IMR-90 (cell line): ENCODE results near the gene ZNF512B. TPM values are rescaled to one million over a fixed set of nuclear protein-coding genes. Genes with fewer than 3 reads are reported as not detected.

Experiments
- ATAC-seq: fragments of 200-7000 bp; cut with Tn5 transposase; 2 replicates; pipeline ENCODE4 v1.9.1; 2020; ENCODE audit warnings: low read depth, mild to moderate bottlenecking, moderate library complexity
- BruUV-seq: library from RNA; stranded (reverse); fragments of 400-500 nt; replicated peaks from 2 replicates; lab custom pipeline; 2021; lab: Mats Ljungman, UMichigan
- CTCF ChIA-PET: fragments of 300-600 bp; formaldehyde crosslinking; extraction: SDS; loops from one replicate; lab custom pipeline; 2021; ENCODE audit warnings: antibody characterized with exemption; lab: Yijun Ruan, JAX
- POLR2A ChIA-PET: fragments of 300-600 bp; sonication (Branson Sonifier 250); formaldehyde crosslinking; loops from one replicate; lab custom pipeline; 2022; ENCODE audit warnings: antibody characterized with exemption; ENCODE audit not compliant: unreplicated experiment; lab: Charles Lee
- DNase-seq: peaks from one replicate; pipeline ENCODE4 v3.0.0; 2013
- H2AFZ ChIP-seq: replicated peaks from 2 replicates; pipeline ENCODE3; 2013; ENCODE audit warnings: low read length, mild to moderate bottlenecking; ENCODE audit not compliant: poor library complexity
- H2AK5ac ChIP-seq: 2 replicates; pipeline ENCODE4 v1.6.1; 2013; ENCODE audit warnings: low read depth, low read length, inconsistent platforms
- H2AK9ac ChIP-seq: replicated peaks from 2 replicates; pipeline ENCODE3; 2013; ENCODE audit warnings: mild to moderate bottlenecking, low read depth, low read length, moderate library complexity; ENCODE audit not compliant: poor library complexity
- H2BK120ac ChIP-seq: 2 replicates; pipeline ENCODE4 v1.6.1; 2013; ENCODE audit warnings: low read depth, low read length, inconsistent platforms
- H2BK15ac ChIP-seq: 3 replicates; pipeline ENCODE4 v1.6.1; 2013; ENCODE audit warnings: low read depth, low read length, inconsistent platforms
- H2BK20ac ChIP-seq: 2 replicates; pipeline ENCODE4 v1.6.1; 2013; ENCODE audit warnings: low read depth, mild to moderate bottlenecking, inconsistent platforms, low read length, moderate library complexity
- H2BK5ac ChIP-seq: 2 replicates; pipeline ENCODE4 v1.6.1; 2013; ENCODE audit warnings: mild to moderate bottlenecking, low read depth, low read length, inconsistent platforms; ENCODE audit not compliant: poor library complexity, severe bottlenecking
- H3K14ac ChIP-seq: replicated peaks from 2 replicates; pipeline ENCODE4 v1.6.1; 2013; ENCODE audit warnings: low read depth, low read length, inconsistent platforms
- H3K18ac ChIP-seq: 2 replicates; pipeline ENCODE4 v1.6.1; 2013; ENCODE audit warnings: low read depth, low read length, control low read depth
- H3K23ac ChIP-seq: 2 replicates; pipeline ENCODE4 v1.6.1; 2013; ENCODE audit warnings: low read depth, low read length, inconsistent platforms
- H3K27ac ChIP-seq: 2 replicates; pipeline ENCODE4 v1.5.1; 2013; ENCODE audit warnings: mild to moderate bottlenecking, control low read depth, low read length; ENCODE audit not compliant: insufficient read depth
- H3K27me3 ChIP-seq: 2 replicates; pipeline ENCODE4 v1.6.1; 2013; ENCODE audit warnings: low read length; ENCODE audit not compliant: control insufficient read depth, insufficient read depth
- H3K36me3 ChIP-seq: 2 replicates; pipeline ENCODE4 v1.6.1; 2013; ENCODE audit warnings: low read length, mixed read lengths; ENCODE audit not compliant: control insufficient read depth, insufficient read depth
- H3K4ac ChIP-seq: 2 replicates; pipeline ENCODE4 v1.6.1; 2013; ENCODE audit warnings: low read depth, low read length, inconsistent platforms
- H3K4me1 ChIP-seq: 2 replicates; pipeline ENCODE4 v1.6.1; 2013; ENCODE audit warnings: low read length, mixed read lengths; ENCODE audit not compliant: control insufficient read depth, insufficient read depth
- H3K4me2 ChIP-seq: 2 replicates; pipeline ENCODE4 v1.6.1; 2013; ENCODE audit warnings: low read depth, mild to moderate bottlenecking, control low read depth, low read length, moderate library complexity
- H3K4me3 ChIP-seq: 2 replicates; pipeline ENCODE4 v1.5.1; 2013; ENCODE audit warnings: low read depth, mild to moderate bottlenecking, control low read depth, low read length, moderate library complexity; ENCODE audit not compliant: insufficient read depth
- H3K56ac ChIP-seq: 2 replicates; pipeline ENCODE4 v1.6.1; 2013; ENCODE audit warnings: low read length, inconsistent platforms; ENCODE audit not compliant: insufficient read depth; ENCODE audit errors: extremely low read depth
- H3K79me1 ChIP-seq, 2 experiments: 2 replicates each; pipeline ENCODE4 v1.6.1; 2013; ENCODE audit warnings: low read length in 2 of 2, inconsistent platforms in 1 of 2, low read depth in 1 of 2
- H3K9ac ChIP-seq: 2 replicates; pipeline ENCODE4 v1.6.1; 2013; ENCODE audit warnings: low read depth, low read length, control low read depth
- H3K9me1 ChIP-seq: 2 replicates; pipeline ENCODE4 v1.6.1; 2013; ENCODE audit warnings: low read length, inconsistent platforms; ENCODE audit not compliant: insufficient read depth
- H3K9me3 ChIP-seq: 2 replicates; pipeline ENCODE4 v1.6.1; 2013; ENCODE audit warnings: low read length; ENCODE audit not compliant: control insufficient read depth, insufficient read depth
- H4K20me1 ChIP-seq: 2 replicates; pipeline ENCODE4 v1.6.1; 2013; ENCODE audit warnings: low read length, inconsistent platforms; ENCODE audit not compliant: insufficient read depth
- H4K5ac ChIP-seq: 2 replicates; pipeline ENCODE4 v1.6.1; 2013; ENCODE audit warnings: mild to moderate bottlenecking, low read depth, low read length, control low read depth
- H4K8ac ChIP-seq, 2 experiments: 2 replicates each; pipeline ENCODE4 v1.6.1; 2013; ENCODE audit warnings: low read depth in 2 of 2, low read length in 2 of 2, control low read depth in 1 of 2, inconsistent platforms in 1 of 2
- H4K91ac ChIP-seq: 2 replicates; pipeline ENCODE4 v1.6.1; 2013; ENCODE audit warnings: low read depth, low read length, inconsistent platforms; ENCODE audit not compliant: insufficient read depth
- CEBPB ChIP-seq: IDR thresholded peaks from 2 replicates; pipeline ENCODE4 v1.6.1; 2012; ENCODE audit warnings: low read depth, low read length, improper control_type of control experiment
- CHD1 ChIP-seq: IDR thresholded peaks from 2 replicates; pipeline ENCODE4 v1.6.1; 2012; ENCODE audit warnings: low read depth, low read length, improper control_type of control experiment
- FOS ChIP-seq: fragments of 150-350 bp; IDR thresholded peaks from 2 replicates; pipeline ENCODE4 v1.6.1; 2016; ENCODE audit warnings: low read depth, low read length
- MAZ ChIP-seq: IDR thresholded peaks from 2 replicates; pipeline ENCODE4 v1.6.1; 2012; ENCODE audit warnings: low read depth, mild to moderate bottlenecking, low read length, improper control_type of control experiment, moderate library complexity, borderline replicate concordance
- MXI1 ChIP-seq: IDR thresholded peaks from 2 replicates; pipeline ENCODE4 v1.6.1; 2012; ENCODE audit warnings: low read depth, mild to moderate bottlenecking, low read length, moderate library complexity, borderline replicate concordance
- NFE2L2 ChIP-seq: fragments of 150-350 bp; IDR thresholded peaks from 2 replicates; pipeline ENCODE4 v1.6.1; 2016; ENCODE audit warnings: low read depth, mild to moderate bottlenecking, low read length
- POLR2A ChIP-seq: IDR thresholded peaks from 2 replicates; pipeline ENCODE4 v1.6.1; 2012; ENCODE audit warnings: mild to moderate bottlenecking, low read depth, low read length
- RAD21 ChIP-seq: IDR thresholded peaks from 2 replicates; pipeline ENCODE4 v1.6.1; 2012; ENCODE audit warnings: low read length, improper control_type of control experiment
- RCOR1 ChIP-seq: IDR thresholded peaks from 2 replicates; pipeline ENCODE4 v1.6.1; 2012; ENCODE audit warnings: mild to moderate bottlenecking, low read length, improper control_type of control experiment; ENCODE audit not compliant: insufficient replicate concordance
- RFX5 ChIP-seq: IDR thresholded peaks from 2 replicates; pipeline ENCODE4 v1.8.0; 2012; ENCODE audit warnings: low read depth, mild to moderate bottlenecking, low read length, moderate library complexity
- SMC3 ChIP-seq: fragments of 150-350 bp; IDR thresholded peaks from 2 replicates; pipeline ENCODE4 v1.6.1; 2016; ENCODE audit warnings: low read depth, mild to moderate bottlenecking, antibody characterized with exemption, low read length, moderate library complexity
- WGBS, 2 experiments: methylation state at CpG; one replicate each; pipeline versions ENCODE4 v1.1.5 to v1.1.7; 2013; ENCODE audit warnings: missing lambda C conversion rate in 2 of 2; ENCODE audit not compliant: insufficient read length in 1 of 2; ENCODE audit errors: extremely low coverage in 2 of 2; 5-methylcytosine and 5-hydroxymethylcytosine counted together
- dilution Hi-C: fragments of 300-500 bp; cut with HindIII; formaldehyde crosslinking; loops from one replicate; pipeline ENCODE4 v1.14.3; 2018; ENCODE audit warnings: low sequenced_read_pairs; ENCODE audit not compliant: unreplicated experiment
- in situ Hi-C: fragments of 300-500 bp; cut with MboI; formaldehyde crosslinking; loops from 3 replicates; pipeline ENCODE4 v1.14.3; 2019; ENCODE audit warnings: low sequenced_read_pairs, inconsistent platforms, mixed read lengths
- intact Hi-C: fragments of 100-400 bp; cut with micrococcal nuclease; formaldehyde crosslinking; loops from 2 replicates; pipeline ENCODE4 v1.10.0; 2022
- polyA plus RNA-seq, 3 experiments: library from polyadenylated mRNA; depleted of rRNA; stranded (reverse); fragments of >200 nt; gene quantifications; 2 replicates each; pipeline ENCODE4 v1.2.3, GENCODE V29; 2012; ENCODE audit warnings: low replicate concordance in 1 of 3
- total RNA-seq: library from RNA; depleted of rRNA; stranded (reverse); fragments of >200 nt; gene quantifications from 2 replicates; pipeline ENCODE4 v1.2.3, GENCODE V29; 2012
- TF ChIP-seq, protein P1 (sequence below): fragments of 150-350 bp; IDR thresholded peaks from 2 replicates; pipeline ENCODE4 v1.6.1; 2017; ENCODE audit warnings: mild to moderate bottlenecking, antibody characterized with exemption, low read length, low read depth
- TF ChIP-seq, protein P2 (sequence below): fragments of 150-350 bp; IDR thresholded peaks from 2 replicates; pipeline ENCODE4 v1.6.1; 2016; ENCODE audit warnings: low read depth, mild to moderate bottlenecking, low read length, moderate library complexity, borderline replicate concordance
- TF ChIP-seq, protein P3 (sequence below): conservative IDR thresholded peaks from 2 replicates; pipeline ENCODE4 v1.5.1; 2012; ENCODE audit warnings: mild to moderate bottlenecking, low read depth, low read length, improper control_type of control experiment

ZNF512B gene
- total and polyA plus RNA-seq, 2 of the 4 experiments (the other 2 are of a cell fraction), result 6.5 to 15.6 TPM

DNA sequence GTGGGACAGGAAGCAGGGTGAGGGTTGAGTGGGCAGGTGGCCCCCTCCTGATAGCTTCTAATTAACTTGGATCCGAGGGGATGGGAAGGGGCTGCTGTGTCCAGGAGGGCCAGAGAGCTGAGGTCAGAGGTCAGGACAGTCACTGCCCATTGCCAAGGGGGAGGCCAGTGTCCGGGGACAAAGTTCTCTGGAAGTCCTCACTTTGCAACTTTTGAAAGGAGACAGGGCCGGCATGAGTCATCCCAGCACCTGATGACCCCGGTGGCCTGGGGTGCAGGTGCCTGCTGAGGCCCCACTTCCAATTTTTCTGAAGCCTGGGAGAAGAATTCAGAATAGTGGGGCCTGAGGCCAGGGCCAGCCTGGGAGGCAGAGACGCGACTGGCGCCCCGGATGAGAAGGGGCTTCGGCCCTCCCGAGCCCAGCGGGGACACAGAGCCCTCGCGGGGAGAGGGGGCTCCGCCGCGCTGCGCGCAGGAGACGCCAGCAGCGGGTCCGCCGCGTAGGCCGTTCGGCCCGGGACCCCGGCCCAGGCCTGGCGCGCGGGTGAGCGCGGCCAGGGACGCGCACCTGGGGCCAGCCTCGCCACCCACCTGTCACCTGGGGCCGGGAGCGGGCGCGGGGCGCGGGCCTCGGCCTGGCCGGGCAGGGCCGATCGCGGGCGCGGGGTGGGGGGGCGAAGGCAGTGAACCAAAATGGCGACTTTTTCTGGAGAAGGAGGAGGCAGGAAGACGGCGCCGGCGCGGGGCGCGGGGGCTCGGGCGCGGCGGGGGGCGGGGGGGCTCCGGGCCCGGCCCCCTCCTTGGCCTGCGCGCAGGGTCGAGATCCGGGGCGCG is 586 bp downstream of the ZNF512B start:
- peak overlapping the region; percentile 59 for H3K9ac ChIP-seq
- peak overlapping the region; percentile 47 to 64; a peak in 3 of 4 replicates for H4K8ac ChIP-seq
- H3K27ac ChIP-seq, result peak overlapping the region; percentile 18
- DNase-seq, result no peak
- H2AFZ ChIP-seq, result peak overlapping the region; percentile 88
- H3K27me3 ChIP-seq, result no peaks in the 10 kb centered on the region
- peak overlapping the region; percentile 77 for H3K4ac ChIP-seq
- BruUV-seq, result no TSS peak
- peak overlapping the region; percentile 80; the same call in 1 of the 2 replicates for H3K23ac ChIP-seq
- peak overlapping the region; percentile 85 for H3K14ac ChIP-seq
- ChIA-PET POLR2A (no interaction called here), CTCF (no interaction called here)
- no peak overlapping the region for H2BK5ac ChIP-seq
- H3K56ac ChIP-seq, result peak overlapping the region; percentile 72
- H3K4me1 ChIP-seq, result peaks cover 9% of the 10 kb centered on the region
- intact Hi-C loops, result no loop called here
- no peaks in the 10 kb centered on the region for H3K9me3 ChIP-seq
- WGBS, 2 experiments, result 3% methylated on average over 8 of the region's 70 CpGs; no CpG with 5 or more reads in 1 of the 2 experiments
- peak overlapping the region; percentile 1; the same call in 1 of the 2 replicates for H4K5ac ChIP-seq
- peak overlapping the region; percentile 92 for H3K4me3 ChIP-seq
- H3K79me1 ChIP-seq, result peaks cover 12 to 25% of the 10 kb centered on the region in 2 experiments; a peak in 3 of 4 replicates
- in situ Hi-C loops, result no loop called here
- peaks cover 23% of the 10 kb centered on the region for H3K36me3 ChIP-seq
- H4K20me1 ChIP-seq, result no peaks in the 10 kb centered on the region
- ATAC-seq, result peak; percentile 6
- 0 out of 2 replicates have a peak overlapping the region, but pooled peaks have one; percentile 8 for H2BK120ac ChIP-seq
- peak overlapping the region; percentile 99 for H2AK9ac ChIP-seq
- no peak overlapping the region for H2BK20ac ChIP-seq
- no peak overlapping the region for H3K18ac ChIP-seq
- dilution Hi-C loops, result no loop called here
- H2BK15ac ChIP-seq, result no peak overlapping the region
- peak overlapping the region; percentile 37; the same call in 1 of the 2 replicates for H4K91ac ChIP-seq
- peak overlapping the region; percentile 82; the same call in 1 of the 2 replicates for H2AK5ac ChIP-seq
- TF ChIP-seq FOS (no peak), CHD1 (no peak), RAD21 (no peak), MAZ (no peak), RCOR1 (no peak), NFE2L2 (no peak), CEBPB (no peak), RFX5 (no peak), SMC3 (no peak), MXI1 (no peak), POLR2A (no peak)
- TF ChIP-seq, protein P1, sequence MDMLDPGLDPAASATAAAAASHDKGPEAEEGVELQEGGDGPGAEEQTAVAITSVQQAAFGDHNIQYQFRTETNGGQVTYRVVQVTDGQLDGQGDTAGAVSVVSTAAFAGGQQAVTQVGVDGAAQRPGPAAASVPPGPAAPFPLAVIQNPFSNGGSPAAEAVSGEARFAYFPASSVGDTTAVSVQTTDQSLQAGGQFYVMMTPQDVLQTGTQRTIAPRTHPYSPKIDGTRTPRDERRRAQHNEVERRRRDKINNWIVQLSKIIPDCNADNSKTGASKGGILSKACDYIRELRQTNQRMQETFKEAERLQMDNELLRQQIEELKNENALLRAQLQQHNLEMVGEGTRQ, result no peak
- TF ChIP-seq, protein P2, sequence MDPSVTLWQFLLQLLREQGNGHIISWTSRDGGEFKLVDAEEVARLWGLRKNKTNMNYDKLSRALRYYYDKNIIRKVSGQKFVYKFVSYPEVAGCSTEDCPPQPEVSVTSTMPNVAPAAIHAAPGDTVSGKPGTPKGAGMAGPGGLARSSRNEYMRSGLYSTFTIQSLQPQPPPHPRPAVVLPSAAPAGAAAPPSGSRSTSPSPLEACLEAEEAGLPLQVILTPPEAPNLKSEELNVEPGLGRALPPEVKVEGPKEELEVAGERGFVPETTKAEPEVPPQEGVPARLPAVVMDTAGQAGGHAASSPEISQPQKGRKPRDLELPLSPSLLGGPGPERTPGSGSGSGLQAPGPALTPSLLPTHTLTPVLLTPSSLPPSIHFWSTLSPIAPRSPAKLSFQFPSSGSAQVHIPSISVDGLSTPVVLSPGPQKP, result no peak
- TF ChIP-seq, protein P3, sequence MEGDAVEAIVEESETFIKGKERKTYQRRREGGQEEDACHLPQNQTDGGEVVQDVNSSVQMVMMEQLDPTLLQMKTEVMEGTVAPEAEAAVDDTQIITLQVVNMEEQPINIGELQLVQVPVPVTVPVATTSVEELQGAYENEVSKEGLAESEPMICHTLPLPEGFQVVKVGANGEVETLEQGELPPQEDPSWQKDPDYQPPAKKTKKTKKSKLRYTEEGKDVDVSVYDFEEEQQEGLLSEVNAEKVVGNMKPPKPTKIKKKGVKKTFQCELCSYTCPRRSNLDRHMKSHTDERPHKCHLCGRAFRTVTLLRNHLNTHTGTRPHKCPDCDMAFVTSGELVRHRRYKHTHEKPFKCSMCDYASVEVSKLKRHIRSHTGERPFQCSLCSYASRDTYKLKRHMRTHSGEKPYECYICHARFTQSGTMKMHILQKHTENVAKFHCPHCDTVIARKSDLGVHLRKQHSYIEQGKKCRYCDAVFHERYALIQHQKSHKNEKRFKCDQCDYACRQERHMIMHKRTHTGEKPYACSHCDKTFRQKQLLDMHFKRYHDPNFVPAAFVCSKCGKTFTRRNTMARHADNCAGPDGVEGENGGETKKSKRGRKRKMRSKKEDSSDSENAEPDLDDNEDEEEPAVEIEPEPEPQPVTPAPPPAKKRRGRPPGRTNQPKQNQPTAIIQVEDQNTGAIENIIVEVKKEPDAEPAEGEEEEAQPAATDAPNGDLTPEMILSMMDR, result no peak
- H3K9me1 ChIP-seq, result peaks cover 3% of the 10 kb centered on the region; the same call in 1 of the 2 replicates
- H3K4me2 ChIP-seq, result peak overlapping the region; percentile 83
